ENCODE data around the gene SGK2.
"Not testable (repeated sequence)": the region's sequence is repeated elsewhere in the genome, so short reads cannot be mapped to it uniquely, and the experiment has no call there.

SGK2 gene

DNA sequence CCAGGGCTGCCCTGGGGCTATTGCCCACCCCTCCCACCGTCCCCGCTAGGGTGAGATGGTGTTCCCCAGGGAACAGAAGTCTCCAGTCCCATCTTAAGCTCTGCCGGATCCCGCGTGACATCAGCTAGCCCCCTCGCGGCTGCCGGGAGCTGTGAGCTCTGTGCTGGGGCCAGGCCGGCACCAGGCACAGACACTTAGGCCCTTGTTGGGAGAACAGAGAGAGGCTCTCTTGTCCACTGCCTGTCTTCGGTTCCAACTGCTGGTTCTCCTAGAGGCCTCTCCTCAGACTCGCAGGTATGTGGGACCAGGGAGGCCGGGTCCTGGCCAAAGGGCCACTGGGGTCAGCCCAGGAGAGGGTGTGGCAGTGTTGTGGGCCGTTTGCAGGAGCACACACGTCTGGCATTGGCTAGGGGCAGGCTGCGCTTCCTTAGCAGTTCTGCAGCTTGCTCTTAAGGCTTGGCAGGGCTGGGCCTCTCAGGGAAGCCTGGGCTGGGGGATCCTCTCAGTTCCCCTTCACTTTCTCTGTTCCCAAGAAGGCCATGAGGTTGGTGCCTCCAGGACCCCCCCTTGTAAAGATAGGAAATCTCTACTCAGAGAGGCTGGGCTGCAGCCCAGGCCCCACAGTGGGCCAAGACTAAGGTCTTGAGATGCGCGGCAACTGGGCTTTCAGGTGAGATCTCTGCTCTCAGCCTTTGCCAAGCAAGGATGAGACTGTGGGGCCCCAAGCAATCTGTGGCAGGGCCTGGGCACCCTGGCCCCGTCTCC lies 6.3 kb downstream of the SGK2 start:
- ATAC-seq: no peak

- no peak for ATAC-seq
Observed at GRCh38 chr20:43565758-43566104, 6.9 kb downstream of the SGK2 start.

- ATAC-seq: no peak
Observed at GRCh38 chr20:43567477-43567876, 8.7 kb downstream of the SGK2 start.

GRCh38 chr20:43568706-43569105 lies 9.9 kb downstream of the SGK2 start:
- no peak for ATAC-seq

GRCh38 chr20:43569282-43569681 lies 10.5 kb downstream of the SGK2 start:
- ATAC-seq: no peak

GRCh38 chr20:43570496-43570895 lies 11.7 kb downstream of the SGK2 start:
- ATAC-seq: no peak

- ATAC-seq: no peak
Observed at GRCh38 chr20:43571310-43571709, 12.5 kb downstream of the SGK2 start.

DNA sequence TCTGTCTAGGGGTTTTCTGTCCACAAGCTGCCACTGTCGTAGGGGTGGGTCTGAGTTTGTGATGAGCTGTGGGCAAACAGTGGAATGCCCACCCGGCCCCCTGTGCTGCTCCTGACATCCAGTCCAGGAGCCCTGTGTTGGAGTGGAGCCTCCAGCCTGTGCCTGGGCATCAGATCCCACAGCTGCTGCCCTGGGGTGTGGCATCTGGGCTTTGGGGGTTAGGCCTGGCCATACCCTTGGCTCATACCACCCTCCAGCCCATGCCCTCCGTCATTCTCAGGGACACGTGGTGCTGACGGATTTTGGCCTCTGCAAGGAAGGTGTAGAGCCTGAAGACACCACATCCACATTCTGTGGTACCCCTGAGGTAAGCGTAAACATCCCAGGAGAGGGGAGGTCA lies 12.9 kb downstream of the SGK2 start:
- no peak for ATAC-seq

GRCh38 chr20:43572891-43573290 lies 14.1 kb downstream of the SGK2 start:
- no peak for ATAC-seq

DNA sequence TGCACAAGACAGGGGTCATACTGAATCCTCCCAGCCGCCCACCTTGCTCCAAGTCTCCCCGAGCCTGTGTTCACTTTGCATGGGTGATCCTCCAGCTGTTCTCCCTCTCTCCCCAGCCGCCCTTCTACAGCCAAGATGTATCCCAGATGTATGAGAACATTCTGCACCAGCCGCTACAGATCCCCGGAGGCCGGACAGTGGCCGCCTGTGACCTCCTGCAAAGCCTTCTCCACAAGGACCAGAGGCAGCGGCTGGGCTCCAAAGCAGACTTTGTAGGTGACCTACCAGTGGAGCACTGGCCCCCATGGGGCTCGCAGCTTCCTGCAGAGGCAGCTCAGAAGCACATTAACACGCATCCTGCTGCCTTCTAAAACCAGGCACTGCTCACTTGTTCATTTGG lies 17.3 kb downstream of the SGK2 start:
- ATAC-seq: no peak

GRCh38 chr20:43579861-43580793 lies 21.3 kb downstream of the SGK2 start:
- no peak for ATAC-seq

GRCh38 chr20:43583133-43583864 lies 24.5 kb downstream of the SGK2 start:
- ATAC-seq: no peak

GRCh38 chr20:43583982-43584432 lies 25.2 kb downstream of the SGK2 start:
- no peak for ATAC-seq

- no peak for ATAC-seq
Observed at GRCh38 chr20:43584448-43585136, 25.8 kb downstream of the SGK2 start.

DNA sequence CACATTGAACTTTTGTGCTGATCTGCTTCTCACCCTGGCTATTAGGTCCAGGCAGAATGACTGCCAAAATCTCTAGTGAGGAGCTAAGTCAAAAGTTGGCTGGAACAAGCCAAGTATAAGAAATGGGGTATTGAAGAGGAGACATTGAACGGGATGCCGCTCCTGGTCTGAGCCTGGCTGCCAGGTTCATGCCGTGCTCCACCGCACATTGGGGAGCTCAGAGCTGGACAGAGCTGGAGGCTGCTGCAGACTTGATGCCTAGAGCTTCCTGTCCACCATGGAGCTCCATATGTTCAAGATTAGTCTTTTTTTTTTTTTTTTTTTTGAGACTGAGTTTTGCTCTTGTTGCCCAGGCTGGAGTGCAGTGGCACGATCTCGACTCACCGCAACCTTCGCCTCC lies 27.8 kb downstream of the SGK2 start:
- ATAC-seq: no peak

GRCh38 chr20:43588526-43588925 lies 29.7 kb downstream of the SGK2 start:
- not testable (repeated sequence) for ATAC-seq

DNA sequence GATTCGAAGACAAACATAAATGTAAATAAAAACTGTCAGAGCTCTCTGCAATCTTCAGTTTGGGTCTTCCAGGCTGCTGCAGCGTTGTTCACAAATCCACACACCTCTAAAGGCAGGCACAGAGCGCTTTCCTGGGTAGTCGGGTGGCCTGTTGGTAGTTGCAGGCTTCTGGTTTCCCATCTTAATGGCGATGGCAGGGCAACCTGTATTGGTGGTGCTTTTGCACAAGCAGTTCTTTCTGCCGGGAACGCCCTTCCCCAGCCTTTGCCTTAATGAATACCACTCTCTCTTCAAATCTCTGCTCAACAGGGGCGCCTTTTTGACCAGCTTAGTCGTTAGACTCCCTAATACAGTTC lies 31.2 kb downstream of the SGK2 start:
- no peak for ATAC-seq

- ATAC-seq: peak; percentile 99
Observed at GRCh38 chr20:43590392-43591303, 31.8 kb downstream of the SGK2 start, which contains the start of gene IFT52. TSS of gene IFT52 (plus strand) at chr20:43590937. CDS start at chr20:43594699, 3,762 bp downstream.

DNA sequence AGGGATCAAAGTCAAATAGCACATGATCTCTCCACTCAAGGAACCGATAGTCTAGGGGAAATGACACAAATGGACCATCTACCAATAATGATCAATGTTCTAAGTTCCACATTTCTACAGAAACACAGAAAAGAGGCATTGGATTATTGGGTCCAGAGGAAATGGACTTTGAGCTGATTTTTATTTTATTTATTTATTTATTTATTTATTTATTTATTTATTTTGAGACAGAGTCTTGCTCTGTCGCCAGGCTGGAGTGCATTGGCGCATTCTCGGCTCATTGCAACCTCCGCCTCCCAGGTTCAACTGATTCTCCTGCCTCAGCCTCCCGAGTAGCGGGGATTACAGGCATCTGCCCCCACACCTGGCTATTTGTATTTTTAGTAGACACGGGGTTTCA lies 43.1 kb downstream of the SGK2 start:
- not testable (repeated sequence) for ATAC-seq

GRCh38 chr20:43603124-43603523 lies 44.3 kb downstream of the SGK2 start:
- no peak for ATAC-seq

DNA sequence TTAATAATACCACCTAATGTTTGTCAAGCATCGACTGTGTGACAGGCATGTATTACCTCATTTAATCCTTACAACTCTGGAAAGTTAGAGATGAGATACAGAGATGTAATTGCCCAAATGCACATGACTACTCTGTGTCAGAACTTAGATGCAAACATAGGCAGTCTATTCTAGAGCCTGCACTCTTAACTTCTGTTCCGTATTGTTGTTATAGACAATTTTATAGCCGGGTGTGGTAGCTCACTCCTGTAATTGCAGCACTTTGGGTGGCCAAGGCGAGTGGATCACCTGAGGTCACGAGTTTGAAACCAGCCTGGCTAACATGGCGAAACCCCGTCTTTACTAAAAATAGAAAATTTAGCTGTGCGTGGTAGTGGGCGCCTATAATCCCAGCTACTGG lies 46.9 kb downstream of the SGK2 start:
- ATAC-seq: no peak
